Measurements from ENCODE around the gene SPIRE1. TPM values are rescaled to one million over a fixed set of nuclear protein-coding genes. Genes with fewer than 3 reads are reported as not detected.
A peak's percentile ranks its signal among the peaks of the same experiment; 100 is the strongest.
"Not testable (repeated sequence)": the region's sequence is repeated elsewhere in the genome, so short reads cannot be mapped to it uniquely, and the experiment has no call there.

Gene SPIRE1
- total RNA-seq, 1 donor: 27.7 TPM

- no peak for DNase-seq (ENCODE audit: low read depth)
- H3K4me3 ChIP-seq (ENCODE audit: low read depth, low read length): peak overlapping the region; percentile 25
- no peak for TF ChIP-seq CTCF (IDR thresholded peaks at IDR 0.05; ENCODE audit: insufficient read depth, low read length)
These were observed 237.0 kb downstream of the SPIRE1 start for GRCh38 chr18:12420821-12421421.

GRCh38 chr18:12417687-12418086 is 240.2 kb downstream of the SPIRE1 start:
- no peak for TF ChIP-seq CTCF (IDR thresholded peaks at IDR 0.05; ENCODE audit: insufficient read depth, low read length)
- no peak overlapping the region for H3K4me3 ChIP-seq (ENCODE audit: low read depth, low read length)
- no peak for DNase-seq (ENCODE audit: low read depth)

- TF ChIP-seq CTCF (IDR thresholded peaks at IDR 0.05; ENCODE audit: insufficient read depth, low read length): no peak
- no peak for DNase-seq (ENCODE audit: low read depth)
- H3K4me3 ChIP-seq (ENCODE audit: low read depth, low read length): no peak overlapping the region
These were observed 241.7 kb downstream of the SPIRE1 start for GRCh38 chr18:12416098-12416729.

GRCh38 chr18:12411456-12411855 is 246.5 kb downstream of the SPIRE1 start:
- DNase-seq (ENCODE audit: low read depth): no peak
- H3K4me3 ChIP-seq (ENCODE audit: low read depth, low read length): no peak overlapping the region
- no peak for TF ChIP-seq CTCF (IDR thresholded peaks at IDR 0.05; ENCODE audit: insufficient read depth, low read length)

- not testable (repeated sequence) for H3K4me3 ChIP-seq (ENCODE audit: low read depth, low read length); DNase-seq (ENCODE audit: low read depth)
These were observed 247.2 kb downstream of the SPIRE1 start for GRCh38 chr18:12410747-12411146.

- DNase-seq (ENCODE audit: low read depth): no peak
- no peak for TF ChIP-seq CTCF (IDR thresholded peaks at IDR 0.05; ENCODE audit: insufficient read depth, low read length)
- no peak overlapping the region for H3K4me3 ChIP-seq (ENCODE audit: low read depth, low read length)
These were observed 247.8 kb downstream of the SPIRE1 start for GRCh38 chr18:12410081-12410481.

- no peak for TF ChIP-seq CTCF (IDR thresholded peaks at IDR 0.05; ENCODE audit: insufficient read depth, low read length)
- DNase-seq (ENCODE audit: low read depth): no peak
- H3K4me3 ChIP-seq (ENCODE audit: low read depth, low read length): no peak overlapping the region
These were observed 248.4 kb downstream of the SPIRE1 start for GRCh38 chr18:12409469-12409868.
